A673 (cell line): Measurements from ENCODE around the gene TRIP10. TPM values are rescaled to one million over a fixed set of nuclear protein-coding genes. Genes with fewer than 3 reads are reported as not detected.

Source experiments
- BruUV-seq: library from RNA; stranded (reverse); fragments of 400-500 nt; replicated peaks from 2 replicates; lab custom pipeline; 2021; lab: Mats Ljungman, UMichigan
- CTCF ChIA-PET: fragments of 300-600 bp; sonication (Branson Sonifier 250); formaldehyde crosslinking; loops from one replicate; lab custom pipeline; 2022; ENCODE audit warnings: antibody characterized with exemption; lab: Charles Lee
- POLR2A ChIA-PET: fragments of 300-600 bp; sonication (Branson Sonifier 250); formaldehyde crosslinking; loops from one replicate; lab custom pipeline; 2022; ENCODE audit warnings: antibody characterized with exemption; ENCODE audit not compliant: low non-redundant PET; lab: Charles Lee
- DNase-seq: peaks from one replicate; pipeline ENCODE4 v3.0.0-alpha.2; 2015; ENCODE audit warnings: low spot score
- H3K27ac ChIP-seq: fragments of 200-600 bp; sonication (generic); 2 replicates; pipeline ENCODE4 v1.5.1; 2016; ENCODE audit warnings: mixed run types, low read depth, mild to moderate bottlenecking, mixed read lengths, antibody characterized with exemption, low read length; ENCODE audit not compliant: poor library complexity, severe bottlenecking
- H3K27me3 ChIP-seq: fragments of 200-600 bp; sonication (generic); replicated peaks from 2 replicates; pipeline ENCODE4 v1.6.1; 2017; ENCODE audit warnings: mixed run types, low read depth, mild to moderate bottlenecking, mixed read lengths, antibody characterized with exemption, low read length; ENCODE audit not compliant: insufficient read depth, poor library complexity
- H3K36me3 ChIP-seq: fragments of 200-600 bp; sonication (generic); 2 replicates; pipeline ENCODE4 v1.6.1; 2016; ENCODE audit warnings: mixed run types, mild to moderate bottlenecking, mixed read lengths, antibody characterized with exemption, low read length; ENCODE audit not compliant: insufficient read depth, poor library complexity, severe bottlenecking
- H3K4me1 ChIP-seq: fragments of 200-600 bp; sonication (generic); 2 replicates; pipeline ENCODE4 v1.6.1; 2017; ENCODE audit warnings: mixed run types, mild to moderate bottlenecking, mixed read lengths, antibody characterized with exemption, low read length; ENCODE audit not compliant: insufficient read depth, poor library complexity, severe bottlenecking
- H3K4me3 ChIP-seq: fragments of 200-600 bp; sonication (generic); 2 replicates; pipeline ENCODE4 v1.5.1; 2016; ENCODE audit warnings: low read depth, mixed run types, mild to moderate bottlenecking, mixed read lengths, low read length; ENCODE audit not compliant: poor library complexity, severe bottlenecking
- H3K9me3 ChIP-seq: fragments of 200-600 bp; sonication (generic); 2 replicates; pipeline ENCODE4 v1.6.1; 2016; ENCODE audit warnings: mixed run types, low read depth, mild to moderate bottlenecking, mixed read lengths, antibody characterized with exemption, low read length; ENCODE audit not compliant: poor library complexity, severe bottlenecking
- EZH2 ChIP-seq: fragments of 200-600 bp; sonication (generic); IDR thresholded peaks from 2 replicates; pipeline ENCODE4 v1.6.1; 2017; ENCODE audit warnings: borderline replicate concordance, low read depth, mild to moderate bottlenecking, mixed read lengths, antibody characterized with exemption, low read length; ENCODE audit not compliant: poor library complexity, severe bottlenecking
- intact Hi-C: fragments of 100-400 bp; cut with micrococcal nuclease; formaldehyde crosslinking; loops from one replicate; pipeline ENCODE4 v1.10.0; 2022; ENCODE audit not compliant: unreplicated experiment
- total RNA-seq: library from RNA; stranded (reverse); gene quantifications from 2 replicates; pipeline ENCODE4 v1.2.3, GENCODE V29; 2021
- TF ChIP-seq, protein P1 (sequence below): fragments of 300-800, 200-600 bp; sonication (generic); conservative IDR thresholded peaks from 2 replicates; pipeline ENCODE4 v1.5.1; 2017; ENCODE audit warnings: low read depth, mild to moderate bottlenecking, antibody characterized with exemption, low read length, moderate library complexity, mixed read lengths

TRIP10 gene
- total RNA-seq, 1 experiment from 2014 or later = 70.2 TPM

DNA sequence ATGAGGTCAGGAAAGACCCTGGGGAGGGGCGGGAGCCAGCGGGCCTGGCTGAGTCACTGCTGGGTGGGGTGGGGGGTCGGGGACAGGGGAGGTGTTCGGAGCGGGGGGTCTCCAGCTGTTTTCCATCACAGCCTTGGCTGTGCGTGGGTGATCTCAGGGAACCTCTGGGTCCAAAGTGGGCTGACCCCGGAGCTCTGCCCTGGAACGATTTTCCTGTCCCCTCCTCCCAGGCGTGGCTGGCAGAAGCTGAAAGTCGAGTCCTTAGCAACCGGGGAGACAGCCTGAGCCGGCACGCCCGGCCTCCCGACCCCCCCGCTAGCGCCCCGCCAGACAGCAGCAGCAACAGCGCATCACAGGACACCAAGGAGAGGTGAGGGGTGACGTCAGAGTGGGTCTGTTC is 10.6 kb downstream of the TRIP10 start:
- intact Hi-C loops = loop anchor here (5.0 kb wide), 1 partner anchor 233 kb away; no protein-coding TSS in a partner anchor
- no peak for TF ChIP-seq EZH2
- TF ChIP-seq, protein P1, sequence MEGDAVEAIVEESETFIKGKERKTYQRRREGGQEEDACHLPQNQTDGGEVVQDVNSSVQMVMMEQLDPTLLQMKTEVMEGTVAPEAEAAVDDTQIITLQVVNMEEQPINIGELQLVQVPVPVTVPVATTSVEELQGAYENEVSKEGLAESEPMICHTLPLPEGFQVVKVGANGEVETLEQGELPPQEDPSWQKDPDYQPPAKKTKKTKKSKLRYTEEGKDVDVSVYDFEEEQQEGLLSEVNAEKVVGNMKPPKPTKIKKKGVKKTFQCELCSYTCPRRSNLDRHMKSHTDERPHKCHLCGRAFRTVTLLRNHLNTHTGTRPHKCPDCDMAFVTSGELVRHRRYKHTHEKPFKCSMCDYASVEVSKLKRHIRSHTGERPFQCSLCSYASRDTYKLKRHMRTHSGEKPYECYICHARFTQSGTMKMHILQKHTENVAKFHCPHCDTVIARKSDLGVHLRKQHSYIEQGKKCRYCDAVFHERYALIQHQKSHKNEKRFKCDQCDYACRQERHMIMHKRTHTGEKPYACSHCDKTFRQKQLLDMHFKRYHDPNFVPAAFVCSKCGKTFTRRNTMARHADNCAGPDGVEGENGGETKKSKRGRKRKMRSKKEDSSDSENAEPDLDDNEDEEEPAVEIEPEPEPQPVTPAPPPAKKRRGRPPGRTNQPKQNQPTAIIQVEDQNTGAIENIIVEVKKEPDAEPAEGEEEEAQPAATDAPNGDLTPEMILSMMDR = no peak
- Histone ChIP-seq H3K9me3 (no peaks in the 10 kb centered on the region), H3K27me3 (no peaks in the 10 kb centered on the region), H3K27ac (no peak overlapping the region), H3K4me3 (no peak overlapping the region), H3K4me1 (peaks cover 9% of the 10 kb centered on the region), H3K36me3 (peaks cover 73% of the 10 kb centered on the region)
- DNase-seq = no peak
- ChIA-PET POLR2A (no interaction called here), CTCF (no interaction called here)
- no TSS peak for BruUV-seq

DNA sequence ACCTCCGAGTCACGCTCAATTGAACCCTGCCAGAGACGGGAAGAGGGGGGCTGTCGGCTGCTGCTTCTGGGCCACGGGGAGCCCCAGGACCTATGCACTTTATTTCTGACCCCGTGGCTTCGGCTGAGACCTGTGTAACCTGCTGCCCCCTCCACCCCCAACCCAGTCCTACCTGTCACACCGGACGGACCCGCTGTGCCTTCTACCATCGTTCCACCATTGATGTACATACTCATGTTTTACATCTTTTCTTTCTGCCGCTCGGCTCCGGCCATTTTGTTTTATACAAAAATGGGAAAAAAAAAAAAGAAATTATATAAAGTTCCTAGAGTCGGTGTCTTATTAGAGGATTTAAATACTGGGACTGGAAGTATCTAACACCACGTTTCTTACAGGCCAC is 11.7 kb downstream of the TRIP10 start:
- no TSS peak for BruUV-seq
- Histone ChIP-seq H3K27ac (no peak overlapping the region), H3K36me3 (peaks cover 64% of the 10 kb centered on the region), H3K9me3 (no peaks in the 10 kb centered on the region), H3K27me3 (no peaks in the 10 kb centered on the region), H3K4me3 (no peak overlapping the region), H3K4me1 (peaks cover 3% of the 10 kb centered on the region)
- TF ChIP-seq EZH2 = no peak
- TF ChIP-seq, protein P1 = no peak
- ChIA-PET POLR2A (no interaction called here), CTCF (no interaction called here)
- no peak for DNase-seq
- intact Hi-C loops = loop anchor here (5.0 kb wide), 1 partner anchor 234 kb away; no protein-coding TSS in a partner anchor

DNA sequence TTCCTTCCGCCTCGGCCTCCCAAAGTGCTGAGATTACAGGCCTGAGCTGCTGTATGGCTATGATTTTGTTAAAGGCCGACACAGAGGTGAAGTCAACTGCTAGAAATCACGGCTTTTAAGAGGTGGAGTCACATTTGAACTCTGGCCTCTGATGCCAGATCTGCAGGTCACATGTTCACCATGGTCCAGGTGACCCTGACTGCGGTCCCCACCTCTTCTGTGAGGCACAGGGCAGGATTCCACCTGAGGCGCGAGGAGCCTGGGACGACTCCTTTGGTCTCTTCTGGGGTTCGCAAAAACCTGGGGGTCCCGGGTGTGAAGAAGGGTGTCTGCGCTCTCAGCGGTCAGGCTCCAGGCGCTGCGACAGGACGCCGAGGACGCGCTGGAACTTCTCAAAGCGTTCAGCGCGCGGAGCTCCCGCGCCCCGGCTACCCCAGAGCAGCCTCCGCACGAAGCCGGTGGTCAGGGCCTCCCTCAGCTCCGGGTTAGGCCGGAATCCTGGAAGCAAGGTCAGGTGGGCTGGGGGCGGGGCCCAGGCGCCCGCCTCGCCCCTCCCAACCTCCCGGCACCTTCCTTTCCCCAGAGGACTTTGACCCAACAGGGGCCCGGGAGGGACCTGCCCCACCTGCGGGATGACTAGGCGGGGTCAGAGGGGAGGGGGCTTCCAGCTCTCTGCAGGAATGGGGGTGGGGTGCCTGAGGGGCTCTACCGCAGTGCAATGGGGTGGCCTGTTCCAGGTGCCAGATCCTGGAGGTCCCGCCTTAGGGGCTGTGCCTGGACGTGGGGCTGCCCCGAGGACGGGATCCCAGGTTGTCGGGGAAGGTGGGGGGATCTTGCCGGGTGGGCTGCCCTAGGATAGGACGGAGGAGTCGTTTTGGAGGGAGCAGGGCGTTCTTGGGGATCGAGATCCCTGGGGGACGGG is 13.0 kb downstream of the TRIP10 start:
- peaks cover 51% of the 10 kb centered on the region for H3K36me3 ChIP-seq
- H3K9me3 ChIP-seq = no peaks in the 10 kb centered on the region
- H3K4me3 ChIP-seq = peak overlapping the region; percentile 50
- no peak for DNase-seq
- intact Hi-C loops = loop anchor here (1.0 to 5.0 kb wide), 2 partner anchors 15 to 235 kb away; partner anchors contain the start of gene SH2D3A
- peaks cover 3% of the 10 kb centered on the region for H3K4me1 ChIP-seq
- BruUV-seq = no TSS peak
- H3K27me3 ChIP-seq = no peaks in the 10 kb centered on the region
- ChIA-PET CTCF (interaction anchor here (0.6 to 1.1 kb wide), 2 partner anchors 111 to 236 kb away, joined by 4 to 10 read pairs; no protein-coding TSS in a partner anchor), POLR2A (interaction anchor here (0.6 kb wide), 1 partner anchor 222 kb away, joined by 3 read pairs; the partner anchor contains the start of gene TNFSF9)
- H3K27ac ChIP-seq = no peak overlapping the region
- TF ChIP-seq EZH2 = no peak
- TF ChIP-seq, protein P1 = no peak
